GM21367 (cell line): ENCODE data around the gene MLST8.
A peak's percentile ranks its signal among the peaks of the same experiment; 100 is the strongest.

ENCODE experiments used
- ATAC-seq: cut with Tn5 transposase; IDR thresholded peaks from one replicate; pipeline ENCODE4 v1.9.1; 2021; ENCODE audit not compliant: unreplicated experiment

MLST8 gene, protein sequence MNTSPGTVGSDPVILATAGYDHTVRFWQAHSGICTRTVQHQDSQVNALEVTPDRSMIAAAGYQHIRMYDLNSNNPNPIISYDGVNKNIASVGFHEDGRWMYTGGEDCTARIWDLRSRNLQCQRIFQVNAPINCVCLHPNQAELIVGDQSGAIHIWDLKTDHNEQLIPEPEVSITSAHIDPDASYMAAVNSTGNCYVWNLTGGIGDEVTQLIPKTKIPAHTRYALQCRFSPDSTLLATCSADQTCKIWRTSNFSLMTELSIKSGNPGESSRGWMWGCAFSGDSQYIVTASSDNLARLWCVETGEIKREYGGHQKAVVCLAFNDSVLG

DNA sequence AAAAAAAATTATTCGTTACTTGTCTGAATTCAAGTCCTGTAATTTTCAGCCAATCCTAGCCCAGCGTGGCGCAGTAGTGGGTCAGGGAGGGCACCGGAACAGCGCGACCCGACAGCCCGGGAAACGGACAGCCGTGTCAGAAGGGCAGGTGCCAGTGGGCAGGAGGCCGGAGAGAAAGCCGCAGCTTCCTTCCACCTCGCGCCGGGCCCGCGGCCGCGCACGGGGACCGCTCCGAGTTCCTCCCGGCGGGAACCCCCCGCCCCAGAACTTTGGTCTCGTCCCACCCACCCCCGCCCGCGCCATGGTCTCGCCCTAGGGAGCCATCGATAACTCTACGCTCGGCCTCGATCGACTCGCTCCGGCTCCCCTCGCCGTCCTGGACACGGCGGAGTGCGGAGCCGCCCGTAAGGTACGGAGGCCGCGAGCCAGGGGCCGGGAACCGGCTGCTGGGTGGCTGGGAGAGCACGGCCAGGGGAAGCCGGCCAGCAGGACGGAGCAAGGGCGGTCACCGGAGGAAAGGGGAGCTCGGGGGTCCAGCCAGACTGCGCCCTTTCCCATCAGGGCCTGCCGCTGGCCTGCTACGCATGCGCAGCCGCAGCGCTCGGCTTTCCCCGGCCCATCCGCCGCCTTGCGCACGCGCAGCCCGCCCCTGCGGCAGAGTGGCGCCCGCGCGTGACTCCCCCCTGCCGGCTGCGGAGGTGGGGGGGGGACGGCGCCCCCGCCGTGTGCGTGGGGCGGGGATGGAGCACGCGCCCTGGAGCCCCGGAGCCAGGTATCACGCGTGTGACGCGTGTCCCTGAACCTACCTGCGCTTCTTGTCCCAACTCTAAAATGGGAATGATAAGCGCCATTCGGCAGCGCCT is at the start of gene MLST8:
Gene MLST8 (plus strand): TSS at position 351 of the 863 bp plus-strand sequence. CDS start 632 bp downstream, outside the sequence.
- peak; percentile 41 for ATAC-seq

- ATAC-seq = no peak
Observed at GRCh38 chr16:2155977-2156848, 49.0 kb upstream of the MLST8 start.

GRCh38 chr16:2156849-2157224 is 48.4 kb upstream of the MLST8 start:
- ATAC-seq = no peak

GRCh38 chr16:2157480-2158261 is 47.6 kb upstream of the MLST8 start:
- no peak for ATAC-seq

DNA sequence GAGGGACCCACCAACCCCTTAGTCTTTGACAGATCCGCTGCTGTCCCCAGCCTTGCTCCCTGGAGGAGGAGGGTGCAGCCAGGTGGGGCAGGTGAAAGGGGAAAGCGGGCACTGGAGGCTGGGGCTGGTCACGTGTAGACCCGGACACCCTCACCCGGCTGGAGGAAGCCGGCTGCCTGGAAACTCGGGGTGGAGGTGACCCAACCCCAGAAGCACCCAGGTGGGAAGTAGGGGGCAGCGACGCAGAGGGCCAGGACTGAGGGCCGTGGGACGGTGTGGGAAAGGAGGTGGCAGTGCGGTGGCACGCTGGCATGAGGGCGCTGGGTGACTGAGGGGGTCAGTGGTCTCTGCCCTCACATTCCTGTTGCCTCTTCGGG is 47.0 kb upstream of the MLST8 start:
- no peak for ATAC-seq

GRCh38 chr16:2159175-2159838 is 45.9 kb upstream of the MLST8 start:
- no peak for ATAC-seq

DNA sequence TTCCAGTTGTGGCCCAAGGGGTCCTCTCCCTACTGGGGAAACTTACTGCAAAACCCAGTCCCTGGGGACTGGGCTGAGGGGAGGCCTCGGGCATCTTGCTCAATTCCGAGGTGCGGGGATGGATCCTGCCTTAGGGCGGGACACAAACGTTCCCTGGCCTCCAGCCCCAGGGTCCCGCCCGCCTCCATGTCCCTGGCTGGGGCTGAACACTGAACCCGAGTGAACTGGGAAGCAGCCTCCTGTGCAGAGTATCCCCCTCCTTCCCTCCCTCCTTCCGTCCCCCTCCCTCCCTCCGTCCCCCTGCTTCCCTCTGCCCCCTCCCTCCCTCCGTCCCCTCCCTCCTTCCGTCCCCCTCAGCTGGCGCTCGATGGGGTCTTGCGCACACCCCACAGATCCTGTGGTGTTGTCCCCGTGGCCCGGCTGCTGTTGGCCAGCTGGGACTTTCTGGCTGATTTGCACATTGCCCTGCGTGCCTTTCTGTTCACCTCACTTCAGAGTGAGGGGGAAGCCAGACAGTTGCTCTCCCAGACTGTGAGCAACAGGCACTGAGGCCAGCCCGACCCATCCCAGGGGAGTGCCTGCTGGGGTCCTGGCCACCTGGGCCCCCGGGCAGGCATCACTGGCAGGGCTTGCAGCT is 44.2 kb upstream of the MLST8 start:
- no peak for ATAC-seq

- ATAC-seq = no peak
Observed at GRCh38 chr16:2161911-2162310, 43.3 kb upstream of the MLST8 start.

- ATAC-seq = no peak
Observed at GRCh38 chr16:2162676-2163118, 42.6 kb upstream of the MLST8 start.

DNA sequence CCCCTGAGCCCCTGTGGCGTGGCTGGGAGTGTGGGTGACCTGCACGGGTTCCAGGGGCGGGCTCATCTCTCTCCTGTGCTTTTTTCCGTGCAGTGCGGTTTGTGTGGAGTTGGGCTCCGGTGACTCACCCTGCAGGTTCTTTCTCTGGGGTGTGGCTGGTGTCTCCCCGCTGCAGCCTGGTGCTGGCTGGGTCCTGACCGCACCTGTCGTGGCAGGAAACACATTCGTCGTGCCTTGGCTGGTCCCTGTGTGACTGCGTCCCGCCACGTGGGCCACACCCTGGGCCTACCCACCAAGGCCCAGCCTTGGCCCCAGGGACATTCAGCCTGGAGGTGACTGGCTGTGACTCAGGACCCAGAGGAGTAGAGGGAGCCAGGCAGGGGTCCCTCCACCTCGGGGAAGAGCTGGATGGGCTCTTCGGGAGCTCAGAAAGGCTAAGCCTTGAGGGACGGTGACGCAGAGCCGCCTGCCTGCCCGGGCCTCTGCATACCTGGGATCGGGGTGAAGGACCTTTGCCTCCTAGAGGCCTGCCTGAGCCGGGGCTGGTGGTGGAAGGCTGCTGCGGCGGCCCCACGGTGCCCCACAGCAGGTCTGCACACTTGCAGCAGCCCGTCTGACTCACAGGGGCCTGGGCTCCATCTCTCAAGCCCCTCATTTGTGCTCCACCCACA is 41.9 kb upstream of the MLST8 start:
- ATAC-seq = no peak

DNA sequence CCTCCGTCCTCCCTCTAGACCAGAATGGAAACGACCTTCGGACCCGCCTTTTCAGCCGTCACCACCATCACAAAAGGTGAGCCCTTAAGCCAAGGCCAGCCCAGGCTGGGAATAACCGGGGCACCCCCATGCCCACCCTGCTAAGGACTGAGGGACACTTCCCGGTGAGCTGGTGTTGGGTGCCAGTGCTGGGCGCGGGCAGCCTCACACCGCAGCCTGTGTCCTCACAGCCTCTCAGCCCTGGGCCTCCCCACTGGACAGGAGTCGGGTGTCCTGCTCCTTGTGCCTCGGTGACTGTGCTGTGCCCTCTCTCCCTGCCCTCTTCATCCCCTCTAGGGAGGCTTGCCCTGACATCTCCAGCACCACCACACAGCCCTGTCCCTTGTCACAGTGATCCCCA is 39.4 kb upstream of the MLST8 start:
- no peak for ATAC-seq

- ATAC-seq = no peak
Observed at GRCh38 chr16:2166263-2167067, 38.8 kb upstream of the MLST8 start.

DNA sequence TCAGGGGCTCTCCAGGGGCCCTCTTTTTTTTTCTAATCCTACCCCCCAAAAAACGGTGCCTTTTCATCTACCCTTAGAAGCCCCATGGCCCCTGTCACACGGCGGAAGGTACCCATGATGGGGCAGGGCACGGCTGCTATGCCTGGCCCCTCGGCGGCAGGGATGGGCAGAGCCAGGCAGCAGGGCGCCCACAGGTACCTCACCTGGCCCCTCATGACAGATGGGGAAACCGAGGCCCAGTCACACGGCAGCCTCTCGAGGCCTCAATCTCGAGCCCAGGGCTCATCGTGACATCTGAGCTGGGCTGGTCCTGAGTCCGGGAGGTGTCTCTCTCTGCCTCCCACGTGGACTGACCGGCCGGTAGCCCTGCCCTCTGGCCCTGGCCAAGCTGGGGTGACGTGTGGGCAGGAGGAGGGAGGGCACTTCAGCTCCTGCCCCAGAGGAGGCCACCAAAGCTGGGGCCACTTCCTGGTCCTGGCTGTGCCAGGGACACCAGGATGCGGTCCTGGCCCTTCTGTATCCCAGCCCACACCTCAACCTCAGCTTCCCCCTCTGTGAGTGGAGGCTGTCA is 38.1 kb upstream of the MLST8 start:
- no peak for ATAC-seq

DNA sequence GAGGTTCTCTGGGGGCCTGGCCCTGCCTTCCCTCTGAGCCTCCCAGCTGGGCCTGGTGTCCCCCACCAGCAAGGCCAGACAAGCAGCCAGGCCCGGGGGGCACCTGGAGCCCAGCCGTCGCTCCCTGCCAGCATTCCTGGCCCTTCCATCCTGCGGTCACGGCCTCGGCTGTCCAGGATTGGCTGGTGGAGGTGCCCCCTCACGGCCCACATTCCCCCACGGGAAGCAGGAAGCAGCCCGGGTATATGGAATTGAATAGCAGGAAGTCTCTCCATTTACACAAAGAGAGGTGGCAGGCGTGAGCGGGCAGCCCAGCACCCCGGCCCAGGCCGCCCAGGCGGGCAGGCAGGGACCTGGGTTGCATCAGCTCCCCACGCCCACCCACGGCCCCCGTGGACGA is 35.2 kb upstream of the MLST8 start:
- no peak for ATAC-seq

- ATAC-seq = no peak
Observed at GRCh38 chr16:2170587-2171435, 34.4 kb upstream of the MLST8 start.

- no peak for ATAC-seq
Observed at GRCh38 chr16:2171601-2172178, 33.6 kb upstream of the MLST8 start.
